ENCODE results near the gene TEX26. TPM values are rescaled to one million over a fixed set of nuclear protein-coding genes. Genes with fewer than 3 reads are reported as not detected.

TEX26 gene
- total RNA-seq, 1 donor = not detected

DNA sequence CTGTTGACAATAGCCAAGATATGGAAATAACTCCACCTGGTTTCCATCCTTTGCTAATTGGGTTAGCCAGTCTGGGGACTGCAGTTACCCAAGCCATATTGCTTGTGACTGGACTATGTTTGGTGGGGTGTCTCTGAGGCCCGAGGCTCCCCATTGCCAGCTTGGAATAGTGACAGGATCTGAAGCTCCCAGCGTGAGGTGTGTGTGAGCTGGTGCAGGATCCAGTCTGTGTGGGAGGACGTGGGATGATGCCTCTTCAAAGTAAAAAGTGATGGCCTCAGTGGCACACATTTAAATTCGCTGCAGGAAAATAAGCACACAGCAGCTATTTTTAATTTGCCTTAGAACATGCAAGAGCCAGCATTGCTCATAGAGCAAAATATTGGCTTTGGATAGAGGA, 75.0 kb downstream of the TEX26 start:
- Histone ChIP-seq H3K4me2 (ENCODE audit: insufficient read depth, low read length) (no peak overlapping the region), H4K20me1 (ENCODE audit: insufficient read depth, low read length) (no peaks in the 10 kb centered on the region), H3K4me3 (ENCODE audit: insufficient read depth, low read length) (no peak overlapping the region), H3K79me2 (ENCODE audit: insufficient read depth, low read length) (no peaks in the 10 kb centered on the region), H3K9me3 (ENCODE audit: low read depth, low read length) (no peaks in the 10 kb centered on the region), H3K36me3 (ENCODE audit: insufficient read depth, low read length) (no peaks in the 10 kb centered on the region), H2AFZ (ENCODE audit: low read length) (no peak overlapping the region), H3K27me3 (ENCODE audit: insufficient read depth, low read length) (peaks cover 15% of the 10 kb centered on the region), H3K4me1 (ENCODE audit: insufficient read depth, low read length) (peaks cover 8% of the 10 kb centered on the region), H3K27ac (ENCODE audit: low read depth, low read length) (no peak overlapping the region)
- TF ChIP-seq, protein P1, sequence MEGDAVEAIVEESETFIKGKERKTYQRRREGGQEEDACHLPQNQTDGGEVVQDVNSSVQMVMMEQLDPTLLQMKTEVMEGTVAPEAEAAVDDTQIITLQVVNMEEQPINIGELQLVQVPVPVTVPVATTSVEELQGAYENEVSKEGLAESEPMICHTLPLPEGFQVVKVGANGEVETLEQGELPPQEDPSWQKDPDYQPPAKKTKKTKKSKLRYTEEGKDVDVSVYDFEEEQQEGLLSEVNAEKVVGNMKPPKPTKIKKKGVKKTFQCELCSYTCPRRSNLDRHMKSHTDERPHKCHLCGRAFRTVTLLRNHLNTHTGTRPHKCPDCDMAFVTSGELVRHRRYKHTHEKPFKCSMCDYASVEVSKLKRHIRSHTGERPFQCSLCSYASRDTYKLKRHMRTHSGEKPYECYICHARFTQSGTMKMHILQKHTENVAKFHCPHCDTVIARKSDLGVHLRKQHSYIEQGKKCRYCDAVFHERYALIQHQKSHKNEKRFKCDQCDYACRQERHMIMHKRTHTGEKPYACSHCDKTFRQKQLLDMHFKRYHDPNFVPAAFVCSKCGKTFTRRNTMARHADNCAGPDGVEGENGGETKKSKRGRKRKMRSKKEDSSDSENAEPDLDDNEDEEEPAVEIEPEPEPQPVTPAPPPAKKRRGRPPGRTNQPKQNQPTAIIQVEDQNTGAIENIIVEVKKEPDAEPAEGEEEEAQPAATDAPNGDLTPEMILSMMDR (IDR thresholded peaks at IDR 0.05; ENCODE audit: extremely low read depth, low read depth, low read length) = no peak
- no peak for DNase-seq (ENCODE audit: insufficient read length, low spot score, missing footprints)

DNA sequence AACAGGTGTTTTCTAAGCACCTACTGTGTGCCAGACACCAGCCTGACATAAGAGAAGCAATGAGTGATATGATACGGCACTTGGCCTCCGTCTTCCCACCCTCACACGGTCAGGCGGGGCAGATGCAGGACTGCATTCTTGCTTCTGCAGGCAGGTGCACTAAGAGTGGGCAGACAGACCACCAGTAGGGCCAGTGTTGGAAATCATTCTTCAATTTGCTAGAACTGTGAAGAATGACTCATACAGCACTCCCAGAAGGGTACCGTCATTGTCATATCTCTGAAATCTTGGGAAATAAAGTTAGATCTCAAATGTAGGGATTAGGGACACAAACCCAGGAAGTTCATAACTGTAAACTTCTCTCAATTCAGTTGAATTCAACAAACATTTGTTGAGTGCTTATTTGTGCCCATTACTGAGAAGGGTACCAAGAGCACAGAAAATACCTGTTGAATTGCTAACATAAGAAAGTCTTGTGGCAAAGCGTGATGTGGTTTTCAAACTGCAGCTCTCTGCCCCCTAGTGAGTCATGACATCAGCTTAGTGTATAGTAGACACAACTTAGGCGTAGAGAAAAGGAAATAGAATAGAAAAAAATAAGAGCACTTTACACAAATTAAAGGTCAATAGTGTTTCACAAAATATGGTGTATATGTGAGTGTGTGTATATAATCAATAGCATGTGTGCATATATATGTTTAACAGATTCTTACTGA, 76.1 kb downstream of the TEX26 start:
- H3K27ac ChIP-seq (ENCODE audit: low read depth, low read length) = no peak overlapping the region
- H3K9me3 ChIP-seq (ENCODE audit: low read depth, low read length) = no peaks in the 10 kb centered on the region
- H3K4me2 ChIP-seq (ENCODE audit: insufficient read depth, low read length) = no peak overlapping the region
- DNase-seq (ENCODE audit: insufficient read length, low spot score, missing footprints) = no peak
- H3K4me3 ChIP-seq (ENCODE audit: insufficient read depth, low read length) = no peak overlapping the region
- no peak overlapping the region for H2AFZ ChIP-seq (ENCODE audit: low read length)
- peaks cover 8% of the 10 kb centered on the region for H3K4me1 ChIP-seq (ENCODE audit: insufficient read depth, low read length)
- TF ChIP-seq, protein P1 (IDR thresholded peaks at IDR 0.05; ENCODE audit: extremely low read depth, low read depth, low read length) = no peak
- H3K36me3 ChIP-seq (ENCODE audit: insufficient read depth, low read length) = no peaks in the 10 kb centered on the region
- H4K20me1 ChIP-seq (ENCODE audit: insufficient read depth, low read length) = no peaks in the 10 kb centered on the region
- H3K79me2 ChIP-seq (ENCODE audit: insufficient read depth, low read length) = no peaks in the 10 kb centered on the region
- H3K27me3 ChIP-seq (ENCODE audit: insufficient read depth, low read length) = peaks cover 9% of the 10 kb centered on the region

DNA sequence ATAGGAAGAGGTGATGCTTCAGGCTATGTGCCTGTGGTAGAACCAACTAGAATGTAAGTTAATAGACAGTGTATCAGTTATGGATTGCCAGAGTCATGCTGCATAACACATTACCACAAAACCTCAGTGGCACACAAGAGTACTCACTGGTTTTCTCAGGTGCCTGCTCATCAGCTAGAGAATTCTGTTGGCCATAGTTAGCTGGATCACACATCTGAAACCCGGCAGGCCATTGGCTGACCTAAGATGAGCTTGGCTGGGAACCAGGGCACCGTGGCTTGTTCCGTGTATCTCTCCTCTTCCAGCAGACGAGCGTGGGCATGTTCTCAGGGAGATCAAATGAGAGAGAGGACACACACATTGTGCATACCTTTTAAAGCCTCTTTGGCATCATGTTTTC, 76.7 kb downstream of the TEX26 start:
- Histone ChIP-seq H3K79me2 (ENCODE audit: insufficient read depth, low read length) (no peaks in the 10 kb centered on the region), H3K27me3 (ENCODE audit: insufficient read depth, low read length) (peaks cover 7% of the 10 kb centered on the region), H2AFZ (ENCODE audit: low read length) (no peak overlapping the region), H3K36me3 (ENCODE audit: insufficient read depth, low read length) (no peaks in the 10 kb centered on the region), H3K27ac (ENCODE audit: low read depth, low read length) (no peak overlapping the region), H3K4me2 (ENCODE audit: insufficient read depth, low read length) (peak overlapping the region; percentile 4), H4K20me1 (ENCODE audit: insufficient read depth, low read length) (no peaks in the 10 kb centered on the region), H3K4me1 (ENCODE audit: insufficient read depth, low read length) (peaks cover 8% of the 10 kb centered on the region), H3K4me3 (ENCODE audit: insufficient read depth, low read length) (no peak overlapping the region), H3K9me3 (ENCODE audit: low read depth, low read length) (no peaks in the 10 kb centered on the region)
- TF ChIP-seq, protein P1 (IDR thresholded peaks at IDR 0.05; ENCODE audit: extremely low read depth, low read depth, low read length) = no peak
- no peak for DNase-seq (ENCODE audit: insufficient read length, low spot score, missing footprints)

DNA sequence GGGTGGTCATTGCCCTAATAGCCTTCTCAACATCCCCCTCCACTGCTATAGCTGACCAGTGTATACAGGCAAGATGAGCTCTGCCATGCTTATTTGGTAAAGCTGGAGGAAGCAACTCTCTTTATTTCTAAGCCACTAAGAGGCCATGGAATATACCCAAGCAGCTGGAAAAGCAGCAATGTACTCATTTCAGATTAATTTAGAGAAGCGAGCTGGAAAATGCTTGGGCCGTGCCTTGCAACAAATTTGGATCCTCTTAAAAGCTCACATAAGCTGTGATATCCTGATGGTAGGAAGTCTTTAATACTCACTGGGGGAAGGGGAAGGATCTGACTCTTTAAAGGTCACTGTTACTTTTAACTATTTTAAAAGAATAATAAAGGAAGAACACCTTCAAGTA, 77.8 kb downstream of the TEX26 start:
- Histone ChIP-seq H4K20me1 (ENCODE audit: insufficient read depth, low read length) (no peaks in the 10 kb centered on the region), H3K27me3 (ENCODE audit: insufficient read depth, low read length) (peaks cover 5% of the 10 kb centered on the region), H3K9me3 (ENCODE audit: low read depth, low read length) (no peaks in the 10 kb centered on the region), H3K36me3 (ENCODE audit: insufficient read depth, low read length) (no peaks in the 10 kb centered on the region), H3K79me2 (ENCODE audit: insufficient read depth, low read length) (no peaks in the 10 kb centered on the region), H3K4me2 (ENCODE audit: insufficient read depth, low read length) (no peak overlapping the region), H2AFZ (ENCODE audit: low read length) (no peak overlapping the region), H3K4me3 (ENCODE audit: insufficient read depth, low read length) (no peak overlapping the region), H3K4me1 (ENCODE audit: insufficient read depth, low read length) (peaks cover 8% of the 10 kb centered on the region), H3K27ac (ENCODE audit: low read depth, low read length) (no peak overlapping the region)
- DNase-seq (ENCODE audit: insufficient read length, low spot score, missing footprints) = no peak
- TF ChIP-seq, protein P1 (IDR thresholded peaks at IDR 0.05; ENCODE audit: extremely low read depth, low read depth, low read length) = no peak
